ENCODE measurements around the gene RCAN2.

- no peak for TF ChIP-seq CTCF (conservative IDR thresholded peaks at IDR 0.05; ENCODE audit: low read depth, low read length)
- TF ChIP-seq EZH2 (IDR thresholded peaks at IDR 0.05; ENCODE audit: borderline replicate concordance, low read depth, low read length, poor library complexity, severe bottlenecking): no peak
Measured at GRCh38 chr6:46258249-46258648, 233.0 kb downstream of the RCAN2 start.

Measured in A673 (cell line).